GM18951 (cell line): ENCODE results near the gene SLIT1.

Experiments used
- POLR2A ChIP-seq: IDR thresholded peaks from 4 replicates; pipeline ENCODE4 v1.6.1; 2011; ENCODE audit warnings: mild to moderate bottlenecking; ENCODE audit not compliant: insufficient read length, insufficient read depth; ENCODE audit errors: extremely low read depth
- in situ Hi-C: fragments of 300-500 bp; cut with MboI; formaldehyde crosslinking; loops from one replicate; pipeline ENCODE4 v1.12.0; 2022; ENCODE audit warnings: low sequenced_read_pairs, mixed read lengths, inconsistent platforms; ENCODE audit not compliant: unreplicated experiment

Gene SLIT1

DNA sequence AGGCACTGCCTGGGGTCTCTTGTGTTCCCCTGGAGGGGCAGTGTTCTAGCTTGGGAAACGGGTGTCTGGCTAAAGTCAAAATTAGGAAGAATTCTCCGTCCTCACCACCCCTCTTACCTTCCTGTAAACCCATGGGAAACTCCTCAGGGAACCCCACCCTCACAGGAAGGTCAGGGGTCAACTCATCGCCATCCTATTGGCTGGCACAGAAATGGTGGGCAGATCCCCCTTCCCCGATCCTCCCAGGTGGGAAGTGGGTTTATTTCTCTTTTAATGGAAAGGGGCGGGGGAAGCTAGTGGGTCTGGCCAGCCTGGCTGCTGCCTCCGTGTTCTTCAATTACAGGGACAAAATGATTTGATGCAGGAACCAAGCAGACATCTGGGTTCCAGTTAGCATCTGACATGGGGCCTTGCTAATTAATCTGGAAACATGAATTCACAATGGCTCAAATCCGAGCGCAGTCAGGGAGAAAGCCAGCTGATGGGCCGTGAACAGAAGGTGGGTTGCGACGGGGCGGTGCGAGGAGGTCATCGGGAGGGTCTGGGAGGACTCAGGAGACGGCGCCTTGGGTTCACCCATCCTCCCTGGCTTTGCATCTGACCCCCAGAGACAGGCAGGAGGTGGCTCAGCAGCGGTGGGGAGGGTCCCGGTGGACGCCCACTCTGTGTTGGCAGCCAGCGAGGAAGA is 66.6 kb downstream of the SLIT1 start:
- in situ Hi-C loops: no loop called here

DNA sequence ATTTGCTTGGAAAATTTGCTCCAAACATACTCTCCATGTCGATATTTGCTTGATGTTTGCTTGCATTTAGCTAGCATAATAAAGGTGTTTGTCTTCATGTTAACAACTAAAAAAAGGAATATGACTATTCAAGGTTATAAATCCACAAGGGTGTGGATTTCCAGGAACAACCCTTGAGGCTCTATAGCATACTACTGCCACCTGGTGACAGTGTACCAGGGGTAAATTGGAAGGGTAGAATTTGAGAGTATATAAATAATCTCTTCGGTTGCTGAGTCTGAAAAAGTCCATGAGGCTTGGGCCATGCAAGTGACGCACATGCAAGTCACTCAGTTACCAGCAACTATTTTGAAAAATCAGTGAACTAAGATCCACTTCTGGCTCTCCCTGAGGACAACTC is 68.4 kb downstream of the SLIT1 start:
- TF ChIP-seq POLR2A: no peak
- in situ Hi-C loops: no loop called here

More for the DNA sequence above, 66.6 kb downstream of the SLIT1 start:
- no peak for TF ChIP-seq POLR2A

DNA sequence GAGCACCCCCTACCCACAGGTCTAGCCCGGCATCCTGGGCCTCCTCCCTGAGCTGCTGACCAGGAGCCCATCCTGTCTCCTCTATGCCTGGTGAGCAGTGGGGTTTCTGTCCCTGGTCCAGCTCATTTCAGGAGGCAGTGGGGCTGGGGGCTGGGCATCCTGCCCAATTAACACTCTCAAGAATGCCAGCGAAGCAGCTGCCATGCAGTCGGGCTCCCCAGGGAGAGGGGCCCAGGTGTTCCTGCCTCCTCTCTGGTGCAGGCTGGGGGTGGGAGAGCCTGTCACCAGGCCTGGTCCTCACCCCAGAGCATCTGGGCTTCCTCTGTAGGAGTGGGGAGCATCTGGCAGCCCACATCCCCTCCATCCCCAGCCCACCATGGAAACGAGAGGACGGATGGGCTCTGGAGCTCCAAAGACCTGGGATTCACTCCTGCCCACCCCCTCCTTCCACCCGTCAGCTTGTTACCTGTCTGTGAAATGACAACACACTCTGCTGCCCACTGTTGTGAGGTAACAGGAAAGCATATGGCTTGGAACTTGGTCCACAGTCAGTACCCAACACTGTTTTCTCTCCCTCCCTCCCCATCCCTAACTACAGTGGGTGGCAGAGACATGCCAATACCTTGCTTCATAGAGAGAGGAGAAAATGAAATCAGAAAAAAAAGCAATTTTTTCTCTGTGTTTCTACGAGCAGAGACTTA is 69.1 kb downstream of the SLIT1 start:
- in situ Hi-C loops: no loop called here

GRCh38 chr10:97115846-97116245 is 69.9 kb downstream of the SLIT1 start:
- in situ Hi-C loops: no loop called here
- no peak for TF ChIP-seq POLR2A

More for the DNA sequence above, 69.1 kb downstream of the SLIT1 start:
- TF ChIP-seq POLR2A: no peak

DNA sequence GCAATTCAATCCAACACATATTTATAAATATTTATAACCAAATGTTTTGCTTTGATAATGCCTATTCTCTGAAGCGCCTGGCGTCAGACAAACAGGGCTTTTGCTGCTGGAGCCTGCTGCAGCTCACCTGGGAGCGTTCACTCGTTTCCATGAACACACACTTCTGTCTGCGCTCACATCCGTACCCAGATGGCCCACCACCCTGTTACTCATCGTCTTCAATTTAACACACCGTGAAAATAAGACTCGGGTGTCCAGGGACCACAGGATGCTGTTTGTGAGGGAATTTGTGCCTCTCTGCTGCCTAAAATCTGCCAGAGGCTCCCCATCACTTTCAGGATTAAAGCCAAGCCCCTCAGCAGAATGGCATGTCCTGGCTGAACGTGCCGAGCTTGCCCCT is 74.1 kb downstream of the SLIT1 start:
- in situ Hi-C loops: no loop called here
- no peak for TF ChIP-seq POLR2A

DNA sequence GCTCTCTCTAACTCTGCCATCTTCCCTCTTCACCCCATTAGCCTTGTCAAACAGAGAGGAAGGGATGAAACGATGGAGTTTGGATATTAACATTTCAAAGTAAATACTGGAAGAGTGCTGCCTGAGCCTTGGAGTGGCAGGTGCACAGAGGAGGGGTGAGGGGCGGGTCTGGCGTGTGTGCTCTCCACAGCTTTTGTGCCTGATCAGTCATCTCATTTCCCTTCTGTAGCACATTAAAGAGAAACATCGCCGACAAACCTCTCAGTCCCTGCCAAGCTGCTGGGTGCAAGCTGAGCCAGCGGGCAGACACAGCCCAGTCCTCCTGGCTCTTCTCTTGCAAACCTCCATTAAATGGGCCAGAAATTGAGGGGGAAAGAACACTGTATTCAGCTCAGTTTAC is 76.2 kb downstream of the SLIT1 start:
- no peak for TF ChIP-seq POLR2A
- in situ Hi-C loops: no loop called here

DNA sequence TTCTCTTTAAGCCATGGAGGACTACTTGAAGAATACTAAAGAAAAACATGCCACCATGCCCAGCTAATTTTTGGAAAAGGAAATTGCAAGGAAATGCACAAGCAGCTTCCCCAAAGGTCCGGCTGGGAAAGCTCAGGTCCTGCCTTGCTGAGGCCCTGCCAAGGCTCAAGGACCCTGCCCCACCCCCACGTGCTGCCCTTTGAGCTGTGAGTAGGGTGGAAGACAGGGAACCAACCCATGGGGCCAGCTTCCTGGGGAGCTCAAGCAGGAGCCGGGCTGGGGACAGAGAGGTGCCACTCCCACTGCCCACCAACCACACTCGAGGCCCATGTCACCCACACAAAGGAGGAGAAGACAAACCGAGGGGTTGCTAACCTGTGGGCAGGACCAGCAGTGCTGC is 78.2 kb downstream of the SLIT1 start:
- no peak for TF ChIP-seq POLR2A
- in situ Hi-C loops: no loop called here

- in situ Hi-C loops: no loop called here
- TF ChIP-seq POLR2A: no peak
These were observed 79.6 kb downstream of the SLIT1 start for GRCh38 chr10:97106207-97106606.

GRCh38 chr10:97105303-97105702 is 80.5 kb downstream of the SLIT1 start:
- in situ Hi-C loops: no loop called here
- no peak for TF ChIP-seq POLR2A

- in situ Hi-C loops: no loop called here
- no peak for TF ChIP-seq POLR2A
These were observed 82.3 kb downstream of the SLIT1 start for GRCh38 chr10:97103316-97104080.

DNA sequence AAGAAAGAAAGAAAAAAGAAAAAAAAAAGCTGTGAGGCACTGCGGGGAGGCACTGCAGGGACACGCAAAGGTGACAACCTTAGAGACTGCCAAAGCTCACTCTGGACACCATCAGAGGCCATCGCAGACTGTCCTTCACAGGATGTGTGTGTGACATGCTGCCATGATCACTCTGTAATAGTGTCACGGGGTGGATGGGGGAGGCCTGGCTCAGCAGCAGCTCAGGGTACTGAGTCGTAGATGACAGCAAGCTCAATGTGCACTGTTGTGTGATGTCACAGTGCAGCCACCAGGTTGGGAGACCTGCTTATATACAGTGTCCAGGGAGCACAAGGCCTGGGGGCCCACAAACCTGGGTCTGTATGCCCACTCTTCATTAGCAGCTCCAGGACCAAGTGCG is 83.3 kb downstream of the SLIT1 start:
- in situ Hi-C loops: no loop called here
- no peak for TF ChIP-seq POLR2A

DNA sequence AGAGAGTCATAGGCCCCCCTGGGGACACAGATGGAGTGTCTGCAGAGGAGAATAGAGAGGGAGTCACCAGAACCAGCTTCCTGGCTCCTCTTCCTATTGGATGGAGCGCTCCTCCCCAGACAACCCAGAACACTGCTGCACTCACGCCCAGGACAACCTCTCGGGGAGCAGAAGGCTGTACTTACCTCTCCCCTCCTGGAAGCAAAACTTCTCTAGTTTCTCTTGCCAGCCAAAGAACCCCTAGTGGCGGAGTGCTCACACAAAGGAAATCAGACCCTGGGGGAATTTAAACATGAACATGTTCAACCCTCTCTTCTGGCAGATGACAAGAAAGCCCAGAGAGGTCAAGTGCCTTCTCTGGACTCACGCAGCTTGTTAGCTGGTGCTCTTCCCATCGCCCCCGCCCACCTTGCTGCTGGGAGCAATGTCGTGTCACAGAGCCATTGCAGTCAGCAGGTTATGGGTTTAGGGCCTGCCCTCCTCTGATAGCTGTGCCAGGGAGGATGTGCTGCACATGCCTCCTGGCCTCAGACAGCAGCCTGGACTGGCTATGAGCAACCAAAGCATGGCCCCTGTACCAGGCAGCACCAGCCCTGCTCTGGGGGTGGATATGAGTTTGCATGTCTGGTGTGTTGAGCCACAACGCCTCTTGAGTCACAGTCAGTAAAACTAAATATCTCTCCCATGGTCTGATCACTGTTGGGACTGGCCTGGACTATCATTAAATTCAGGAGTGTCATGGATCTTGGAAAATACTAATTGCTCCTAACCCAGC is 84.4 kb downstream of the SLIT1 start:
- no peak for TF ChIP-seq POLR2A
- in situ Hi-C loops: no loop called here

GRCh38 chr10:97100657-97101056 is 85.1 kb downstream of the SLIT1 start:
- in situ Hi-C loops: no loop called here
- TF ChIP-seq POLR2A: no peak

- TF ChIP-seq POLR2A: no peak
- in situ Hi-C loops: no loop called here
These were observed 85.9 kb downstream of the SLIT1 start for GRCh38 chr10:97099868-97100267.
